Right lobe of liver (tissue), 4 donors: ENCODE data around the gene TGFB1.

Experiments used
- CTCF ChIP-seq, 4 donors: fragments of 200-600 bp in 3 of 4; fragments of 450-650 bp in 1 of 4; IDR thresholded peaks; one replicate each; pipeline versions ENCODE4 v1.5.1 to v1.8.0; 2016 to 2022; ENCODE audit warnings: antibody characterized with exemption in 4 of 4, mild to moderate bottlenecking in 2 of 4
- POLR2A ChIP-seq: fragments of 450-650 bp; IDR thresholded peaks from one replicate; pipeline ENCODE4 v1.6.1; 2017; ENCODE audit warnings: antibody characterized with exemption, mild to moderate bottlenecking
- donor health status: DM: no; HTN: no; CAD: no.
- donor health status: DM: no; HTN: no; CAD: no.
- donor health status: DM: no; HTN: yes; CAD: no.

DNA sequence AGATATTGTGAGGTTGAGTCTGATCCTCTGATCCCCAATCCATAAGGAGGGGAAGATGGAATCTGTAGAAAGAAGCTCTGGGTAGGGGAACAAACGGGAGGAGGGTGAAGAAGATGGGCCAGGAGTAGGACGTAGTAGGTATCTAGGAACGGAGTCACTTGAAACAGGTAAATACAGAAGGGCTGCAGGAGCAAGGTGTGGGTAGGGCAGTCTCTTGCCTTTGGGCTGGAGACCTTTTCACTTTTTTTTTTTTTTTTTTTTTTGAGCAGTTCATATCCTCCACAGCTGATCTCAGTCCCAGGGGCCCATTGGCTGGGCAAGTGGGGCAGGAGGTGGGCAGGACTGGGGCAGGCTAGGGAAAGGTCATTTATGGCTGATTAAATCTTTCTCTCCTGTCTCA lies 45.4 kb upstream of the TGFB1 start:
- TF ChIP-seq CTCF (IDR thresholded peaks at IDR 0.05) (no peak), POLR2A (no peak)
